ENCODE results near the gene EPC2. TPM values are rescaled to one million over a fixed set of nuclear protein-coding genes. Genes with fewer than 3 reads are reported as not detected.

The EPC2 gene
- total and polyA plus RNA-seq, 4 donors, result 11.1 to 43.6 (median 27.6) TPM

DNA sequence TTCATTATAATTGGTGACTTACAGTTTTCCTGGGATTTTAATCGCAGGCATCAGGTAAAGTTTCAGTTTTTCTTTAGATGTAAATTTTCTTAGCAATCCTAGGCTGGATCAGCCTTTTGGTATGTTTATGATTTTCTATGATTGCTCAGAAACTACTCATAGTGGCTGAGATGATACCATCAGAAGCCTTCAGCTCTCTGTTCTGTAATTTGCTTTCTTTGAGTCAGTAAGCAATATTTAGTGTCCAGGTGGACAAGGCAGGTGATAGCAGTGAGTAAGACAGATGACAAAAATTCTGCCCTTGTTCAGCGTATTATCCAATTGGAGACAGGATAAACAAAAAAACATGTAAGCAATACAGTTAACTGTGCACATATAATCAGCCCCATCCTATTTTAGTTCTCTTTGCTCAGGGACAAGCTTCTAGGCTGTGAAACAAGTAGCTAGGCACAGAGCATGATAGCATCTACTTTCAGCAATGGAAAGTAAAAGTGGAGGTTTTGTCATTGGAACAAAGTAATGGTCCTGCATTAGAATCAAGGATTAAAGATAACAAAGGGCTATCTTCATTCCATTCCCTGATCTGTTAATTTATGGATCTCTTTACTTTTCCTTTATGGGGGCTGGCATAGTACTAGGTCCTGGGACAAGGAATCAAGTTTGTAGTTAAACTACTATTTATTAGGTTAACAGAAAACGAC, 100.8 kb downstream of the EPC2 start:
- Histone ChIP-seq H3K27me3 (ENCODE audit: control insufficient read depth in 1 of 2, insufficient read depth in 2 of 2, low read length in 1 of 2) (no peaks in the 10 kb centered on the region), H3K36me3 (ENCODE audit: control insufficient read depth in 1 of 2, insufficient read depth in 2 of 2, low read length in 1 of 2) (no peaks in the 10 kb centered on the region), H3K4me1 (ENCODE audit: control insufficient read depth in 1 of 2, insufficient read depth in 2 of 2, low read length in 2 of 2) (peaks cover 0 to 4% of the 10 kb centered on the region in 2 donors), H3K4me3 (ENCODE audit: low read length in 2 of 2) (no peak overlapping the region), H3K27ac (ENCODE audit: low read depth in 1 of 2, low read length in 2 of 2) (no peak overlapping the region), H3K9me3 (ENCODE audit: control insufficient read depth, low read length) (no peaks in the 10 kb centered on the region)
- 68 to 76% methylated on average over 3 of the region's 3 CpGs for WGBS, 2 donors
- DNase-seq (no peak), ATAC-seq (ENCODE audit: low FRiP score) (no peak)
- intact Hi-C loops (cut with DNase I), result no loop called here

DNA sequence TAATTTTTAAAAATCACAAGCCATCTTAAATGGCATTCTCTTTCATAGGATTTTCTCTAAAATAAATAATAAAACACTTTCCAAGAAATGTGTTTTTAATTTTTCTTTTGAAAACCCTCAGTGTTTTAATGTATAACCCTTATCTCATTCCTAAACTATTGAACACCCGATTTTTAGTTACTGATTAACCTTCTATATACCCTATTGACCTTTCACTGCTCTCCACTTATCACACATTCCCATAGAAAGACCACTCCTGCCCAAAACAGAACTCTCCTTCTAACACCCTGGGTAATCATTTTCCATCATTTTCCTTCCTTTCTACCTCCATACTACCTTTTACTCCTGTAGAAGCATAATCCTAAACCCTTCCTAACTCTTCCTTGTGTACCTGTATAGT, 102.4 kb downstream of the EPC2 start:
- no peak overlapping the region for H3K27ac ChIP-seq (ENCODE audit: low read depth in 1 of 2, low read length in 2 of 2)
- no peak for DNase-seq
- intact Hi-C loops (cut with DNase I), result no loop called here
- 33 to 37% methylated on average over 1 of the region's 1 CpG for WGBS, 2 donors
- no peak for ATAC-seq (ENCODE audit: low FRiP score)
- no peaks in the 10 kb centered on the region for H3K27me3 ChIP-seq (ENCODE audit: control insufficient read depth in 1 of 2, insufficient read depth in 2 of 2, low read length in 1 of 2)
- H3K36me3 ChIP-seq (ENCODE audit: control insufficient read depth in 1 of 2, insufficient read depth in 2 of 2, low read length in 1 of 2), result no peaks in the 10 kb centered on the region
- peaks cover 0 to 4% of the 10 kb centered on the region in 2 donors for H3K4me1 ChIP-seq (ENCODE audit: control insufficient read depth in 1 of 2, insufficient read depth in 2 of 2, low read length in 2 of 2)
- no peak overlapping the region for H3K4me3 ChIP-seq (ENCODE audit: low read length in 2 of 2)
- no peaks in the 10 kb centered on the region for H3K9me3 ChIP-seq (ENCODE audit: control insufficient read depth, low read length)

DNA sequence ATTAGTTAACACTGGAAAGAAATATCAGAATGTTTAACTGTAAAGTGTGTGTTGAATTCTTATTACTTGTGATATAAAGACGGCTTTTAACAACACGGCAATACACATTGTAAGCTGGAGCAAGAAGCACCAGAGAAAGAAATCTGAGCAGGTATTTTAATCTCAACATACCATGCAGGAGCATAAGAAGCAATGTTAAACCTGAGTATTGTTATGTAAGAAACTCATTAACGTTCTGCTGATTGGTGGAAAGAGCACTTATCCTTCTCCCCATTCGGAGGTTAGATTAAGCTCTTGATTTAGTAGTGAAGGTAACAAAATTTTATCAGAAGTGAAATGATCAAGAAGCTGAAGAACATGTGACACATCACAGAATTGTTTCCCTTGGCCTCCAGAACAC, 107.4 kb downstream of the EPC2 start:
- Histone ChIP-seq H3K4me1 (ENCODE audit: control insufficient read depth in 1 of 2, insufficient read depth in 2 of 2, low read length in 2 of 2) (no peaks in the 10 kb centered on the region), H3K36me3 (ENCODE audit: control insufficient read depth in 1 of 2, insufficient read depth in 2 of 2, low read length in 1 of 2) (peaks cover 0 to 2% of the 10 kb centered on the region in 2 donors), H3K27ac (ENCODE audit: low read depth in 1 of 2, low read length in 2 of 2) (no peak overlapping the region), H3K9me3 (ENCODE audit: control insufficient read depth, low read length) (no peaks in the 10 kb centered on the region), H3K4me3 (ENCODE audit: low read length in 2 of 2) (no peak overlapping the region), H3K27me3 (ENCODE audit: control insufficient read depth in 1 of 2, insufficient read depth in 2 of 2, low read length in 1 of 2) (no peaks in the 10 kb centered on the region)
- WGBS, 2 donors, result 76 to 86% methylated on average over 4 of the region's 4 CpGs
- intact Hi-C loops (cut with DNase I), result no loop called here
- no peak for ATAC-seq (ENCODE audit: low FRiP score)
- DNase-seq, result no peak

DNA sequence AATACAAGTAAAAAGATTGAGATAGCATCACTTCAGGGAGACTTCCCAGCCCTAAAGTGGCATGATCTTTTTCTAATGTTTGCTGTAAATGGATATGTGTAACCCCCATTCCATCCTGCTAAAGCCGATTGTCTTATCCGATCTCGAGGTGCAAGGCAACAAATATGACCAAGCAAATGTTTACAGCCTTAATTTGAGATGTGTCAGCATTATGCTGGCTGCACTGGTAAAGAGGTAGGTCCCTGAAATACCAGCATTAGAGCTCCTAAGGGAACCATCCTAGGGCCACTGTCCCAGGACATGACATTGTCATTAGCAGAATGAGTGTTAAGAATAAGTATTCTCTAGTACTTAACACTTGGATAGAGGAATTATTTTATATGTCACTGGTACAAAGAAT, 108.4 kb downstream of the EPC2 start:
- Histone ChIP-seq H3K27me3 (ENCODE audit: control insufficient read depth in 1 of 2, insufficient read depth in 2 of 2, low read length in 1 of 2) (no peaks in the 10 kb centered on the region), H3K4me3 (ENCODE audit: low read length in 2 of 2) (no peak overlapping the region), H3K4me1 (ENCODE audit: control insufficient read depth in 1 of 2, insufficient read depth in 2 of 2, low read length in 2 of 2) (no peaks in the 10 kb centered on the region), H3K27ac (ENCODE audit: low read depth in 1 of 2, low read length in 2 of 2) (no peak overlapping the region), H3K9me3 (ENCODE audit: control insufficient read depth, low read length) (no peaks in the 10 kb centered on the region), H3K36me3 (ENCODE audit: control insufficient read depth in 1 of 2, insufficient read depth in 2 of 2, low read length in 1 of 2) (peaks cover 0 to 2% of the 10 kb centered on the region in 2 donors)
- intact Hi-C loops (cut with DNase I), result no loop called here
- 95 to 97% methylated on average over 3 of the region's 3 CpGs for WGBS, 2 donors
- no peak for ATAC-seq (ENCODE audit: low FRiP score)
- DNase-seq, result no peak

DNA sequence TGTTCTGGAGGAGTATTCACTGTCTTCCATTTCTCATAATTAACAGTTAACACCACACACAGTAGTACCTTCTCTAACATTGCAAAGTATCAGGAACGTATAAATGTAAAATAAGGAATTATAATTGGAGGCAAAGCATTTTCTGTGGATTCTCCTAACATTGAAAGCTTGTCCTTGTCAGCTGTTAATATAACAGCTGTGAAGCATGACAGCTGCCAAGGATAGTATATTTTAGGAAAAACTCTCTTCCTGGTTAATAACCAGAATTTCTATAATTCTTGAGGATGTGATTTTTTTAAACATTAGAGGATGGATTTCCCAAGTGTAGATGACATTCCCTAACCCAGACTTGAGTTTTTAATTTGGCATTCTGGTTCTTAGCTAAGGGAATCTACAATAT, 110.3 kb downstream of the EPC2 start:
- no peak overlapping the region for H3K27ac ChIP-seq (ENCODE audit: low read depth in 1 of 2, low read length in 2 of 2)
- WGBS, 2 donors, result 72 to 73% methylated on average over 1 of the region's 1 CpG

DNA sequence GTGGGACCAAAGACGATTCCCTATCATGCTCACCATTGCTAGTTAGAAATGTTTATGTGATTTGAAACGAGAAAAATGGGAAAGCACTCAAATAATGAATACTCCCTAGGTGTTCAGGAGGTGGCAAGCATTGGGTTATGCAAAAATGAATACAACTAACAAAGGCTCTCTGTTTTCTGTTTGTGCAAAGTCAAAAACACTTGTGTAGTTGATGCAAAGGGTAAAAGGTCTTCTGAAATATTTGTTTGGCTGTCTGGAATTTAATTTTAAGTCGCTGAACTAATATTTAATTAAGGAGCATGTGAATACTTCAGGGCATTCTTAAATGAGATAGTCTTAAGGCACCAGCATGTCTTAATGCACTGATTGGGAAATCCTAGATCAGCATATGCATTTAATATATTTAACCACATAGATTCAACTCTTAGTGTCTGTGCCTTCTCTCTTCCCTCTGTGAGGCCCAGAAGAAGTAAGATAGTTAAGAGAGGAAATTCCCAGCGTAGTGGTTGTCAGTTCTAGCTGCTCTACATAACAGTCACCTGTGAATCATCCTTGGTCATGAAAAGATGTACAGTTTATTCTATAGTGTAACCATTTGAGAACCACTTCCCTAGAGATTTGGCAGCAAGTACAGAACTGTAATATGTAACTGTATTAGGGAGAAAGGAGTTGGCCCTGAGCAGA, 111.9 kb downstream of the EPC2 start:
- no peaks in the 10 kb centered on the region for H3K27me3 ChIP-seq (ENCODE audit: control insufficient read depth in 1 of 2, insufficient read depth in 2 of 2, low read length in 1 of 2)
- no peak overlapping the region for H3K4me3 ChIP-seq (ENCODE audit: low read length in 2 of 2)
- ATAC-seq (ENCODE audit: low FRiP score) (no peak), DNase-seq (no peak)
- H3K9me3 ChIP-seq (ENCODE audit: control insufficient read depth, low read length), result no peaks in the 10 kb centered on the region
- H3K27ac ChIP-seq (ENCODE audit: low read depth in 1 of 2, low read length in 2 of 2), result no peak overlapping the region
- WGBS, 2 donors, result 88 to 92% methylated on average over 4 of the region's 4 CpGs
- peaks cover 0 to 2% of the 10 kb centered on the region in 2 donors for H3K36me3 ChIP-seq (ENCODE audit: control insufficient read depth in 1 of 2, insufficient read depth in 2 of 2, low read length in 1 of 2)
- H3K4me1 ChIP-seq (ENCODE audit: control insufficient read depth in 1 of 2, insufficient read depth in 2 of 2, low read length in 2 of 2), result no peaks in the 10 kb centered on the region
- intact Hi-C loops (cut with DNase I), result no loop called here

More for the DNA sequence above, 110.3 kb downstream of the EPC2 start:
- no peaks in the 10 kb centered on the region for H3K27me3 ChIP-seq (ENCODE audit: control insufficient read depth in 1 of 2, insufficient read depth in 2 of 2, low read length in 1 of 2)
- H3K36me3 ChIP-seq (ENCODE audit: control insufficient read depth in 1 of 2, insufficient read depth in 2 of 2, low read length in 1 of 2), result peaks cover 0 to 2% of the 10 kb centered on the region in 2 donors
- H3K4me3 ChIP-seq (ENCODE audit: low read length in 2 of 2), result no peak overlapping the region
- DNase-seq (no peak), ATAC-seq (ENCODE audit: low FRiP score) (no peak)
- intact Hi-C loops (cut with DNase I), result no loop called here
- no peaks in the 10 kb centered on the region for H3K4me1 ChIP-seq (ENCODE audit: control insufficient read depth in 1 of 2, insufficient read depth in 2 of 2, low read length in 2 of 2)
- no peaks in the 10 kb centered on the region for H3K9me3 ChIP-seq (ENCODE audit: control insufficient read depth, low read length)

DNA sequence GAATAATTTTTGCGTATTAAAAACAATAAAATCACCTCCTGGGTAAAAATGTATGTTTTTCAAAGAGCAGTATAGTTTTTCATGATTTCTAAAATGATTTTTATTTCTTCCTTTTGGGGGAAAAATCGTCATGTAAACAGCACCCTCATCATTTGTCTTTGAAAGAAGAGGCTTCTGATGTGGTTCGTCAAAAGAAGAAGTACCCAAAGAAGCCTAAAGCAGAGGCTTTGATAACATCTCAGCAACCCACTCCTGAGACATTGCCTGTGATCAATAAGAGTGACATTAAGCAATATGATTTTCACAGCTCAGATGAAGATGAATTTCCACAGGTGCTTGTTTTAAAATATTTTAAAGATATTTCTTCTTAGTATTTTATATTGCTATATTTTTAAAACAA, 120.3 kb downstream of the EPC2 start:
- Histone ChIP-seq H3K36me3 (ENCODE audit: control insufficient read depth in 1 of 2, insufficient read depth in 2 of 2, low read length in 1 of 2) (no peaks in the 10 kb centered on the region), H3K4me3 (ENCODE audit: low read length in 2 of 2) (no peak overlapping the region), H3K4me1 (ENCODE audit: control insufficient read depth in 1 of 2, insufficient read depth in 2 of 2, low read length in 2 of 2) (no peaks in the 10 kb centered on the region), H3K9me3 (ENCODE audit: control insufficient read depth, low read length) (no peaks in the 10 kb centered on the region), H3K27me3 (ENCODE audit: control insufficient read depth in 1 of 2, insufficient read depth in 2 of 2, low read length in 1 of 2) (no peaks in the 10 kb centered on the region), H3K27ac (ENCODE audit: low read depth in 1 of 2, low read length in 2 of 2) (no peak overlapping the region)
- ATAC-seq (ENCODE audit: low FRiP score), result no peak
- no peak for DNase-seq
- intact Hi-C loops (cut with DNase I), result no loop called here
- WGBS, 2 donors, result 88 to 92% methylated on average over 3 of the region's 3 CpGs

DNA sequence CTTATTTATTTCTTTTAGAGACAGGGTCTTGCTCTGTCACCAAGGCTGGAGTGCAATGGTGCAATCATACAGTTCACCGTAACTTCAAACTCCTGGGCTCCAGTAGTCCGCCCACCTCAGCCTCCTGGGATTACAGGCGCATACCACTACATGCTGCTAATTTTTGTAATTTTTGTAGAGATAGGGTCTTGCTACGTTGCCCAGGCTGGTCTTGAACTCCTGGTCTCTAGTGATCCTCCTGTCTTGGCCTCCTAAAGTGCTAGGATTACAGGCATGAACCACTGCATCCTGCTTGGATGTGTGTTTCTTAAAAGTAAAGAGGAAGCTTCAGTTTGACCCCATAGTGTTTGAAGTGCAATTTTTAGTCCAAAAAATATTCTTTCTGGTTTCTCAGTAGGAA, 125.5 kb downstream of the EPC2 start:
- Histone ChIP-seq H3K36me3 (ENCODE audit: control insufficient read depth in 1 of 2, insufficient read depth in 2 of 2, low read length in 1 of 2) (peaks cover 2% of the 10 kb centered on the region in 2 donors), H3K9me3 (ENCODE audit: control insufficient read depth, low read length) (no peaks in the 10 kb centered on the region), H3K27me3 (ENCODE audit: control insufficient read depth in 1 of 2, insufficient read depth in 2 of 2, low read length in 1 of 2) (no peaks in the 10 kb centered on the region), H3K27ac (ENCODE audit: low read depth in 1 of 2, low read length in 2 of 2) (no peak overlapping the region), H3K4me1 (ENCODE audit: control insufficient read depth in 1 of 2, insufficient read depth in 2 of 2, low read length in 2 of 2) (no peaks in the 10 kb centered on the region), H3K4me3 (ENCODE audit: low read length in 2 of 2) (no peak overlapping the region)
- intact Hi-C loops (cut with DNase I), result no loop called here
- WGBS, 2 donors, result 85% methylated on average over 4 of the region's 4 CpGs
- no peak for ATAC-seq (ENCODE audit: low FRiP score)
- DNase-seq, result no peak

DNA sequence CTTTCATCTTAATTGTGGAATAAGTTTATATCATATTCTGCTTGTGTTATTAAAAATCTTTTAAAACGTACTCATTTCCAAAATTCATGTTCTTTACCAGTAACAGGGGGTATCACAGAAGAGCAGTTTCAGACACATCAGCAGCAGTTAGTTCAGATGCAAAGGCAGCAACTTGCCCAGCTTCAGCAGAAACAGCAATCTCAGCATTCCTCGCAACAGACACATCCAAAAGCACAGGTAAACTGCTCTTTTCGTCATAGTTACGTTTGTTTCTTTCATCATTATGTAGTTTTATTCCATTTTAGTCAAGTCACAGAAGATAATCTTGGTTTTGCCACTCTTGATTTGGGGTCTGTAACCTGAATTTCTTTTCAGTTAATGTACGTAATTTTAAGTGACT, 137.0 kb downstream of the EPC2 start:
- no peak overlapping the region for H3K4me3 ChIP-seq (ENCODE audit: low read length in 2 of 2)
- H3K36me3 ChIP-seq (ENCODE audit: control insufficient read depth in 1 of 2, insufficient read depth in 2 of 2, low read length in 1 of 2), result peaks cover 0 to 5% of the 10 kb centered on the region in 2 donors
- H3K4me1 ChIP-seq (ENCODE audit: control insufficient read depth in 1 of 2, insufficient read depth in 2 of 2, low read length in 2 of 2), result no peaks in the 10 kb centered on the region
- no peak for ATAC-seq (ENCODE audit: low FRiP score)
- H3K9me3 ChIP-seq (ENCODE audit: control insufficient read depth, low read length), result no peaks in the 10 kb centered on the region
- no peaks in the 10 kb centered on the region for H3K27me3 ChIP-seq (ENCODE audit: control insufficient read depth in 1 of 2, insufficient read depth in 2 of 2, low read length in 1 of 2)
- DNase-seq, result no peak
- intact Hi-C loops (cut with DNase I), result loop anchor here in 1 of 2 donors (10.0 kb wide), 1 partner anchor 137 kb away; the partner anchor contains the start of gene EPC2
- 94 to 96% methylated on average over 5 of the region's 5 CpGs for whole genome bisulfite sequencing, 2 donors
- H3K27ac ChIP-seq (ENCODE audit: low read depth in 1 of 2, low read length in 2 of 2), result no peak overlapping the region
